ENCODE results near the gene RANGRF.

RANGRF gene

GRCh38 chr17:8285270-8286181 lies 2.9 kb upstream of the RANGRF start:
- peaks cover 40% of the 10 kb centered on the region for H3K4me1 Mint-ChIP-seq (ENCODE audit: low read depth)
- intact Hi-C loops (cut with micrococcal nuclease): no loop called here
- no peaks in the 10 kb centered on the region for H3K9me3 Mint-ChIP-seq
- no peaks in the 10 kb centered on the region for H3K27me3 Mint-ChIP-seq
- no peak overlapping the region for H3K27ac Mint-ChIP-seq
- no peak overlapping the region for H3K4me3 Mint-ChIP-seq
- H3K36me3 Mint-ChIP-seq (ENCODE audit: low read depth): peaks cover 24% of the 10 kb centered on the region

GRCh38 chr17:8287651-8288335 lies 677 bp upstream of the RANGRF start:
- intact Hi-C loops (cut with micrococcal nuclease): loop anchor here (2.0 kb wide), 1 partner anchor 39 kb away; the partner anchor contains the start of genes CTC1 and PFAS
- Mint-ChIP-seq H3K27me3 (no peaks in the 10 kb centered on the region), H3K4me3 (peak overlapping the region; percentile 92), H3K36me3 (ENCODE audit: low read depth) (peaks cover 30% of the 10 kb centered on the region), H3K4me1 (ENCODE audit: low read depth) (peaks cover 63% of the 10 kb centered on the region), H3K9me3 (no peaks in the 10 kb centered on the region), H3K27ac (peak overlapping the region; percentile 95)

- Mint-ChIP-seq H3K36me3 (ENCODE audit: low read depth) (peaks cover 30% of the 10 kb centered on the region), H3K27me3 (no peaks in the 10 kb centered on the region), H3K4me1 (ENCODE audit: low read depth) (peaks cover 75% of the 10 kb centered on the region), H3K4me3 (peak overlapping the region; percentile 92), H3K27ac (peak overlapping the region; percentile 95), H3K9me3 (no peaks in the 10 kb centered on the region)
- intact Hi-C loops (cut with micrococcal nuclease): loop anchor here (2.0 kb wide), 1 partner anchor 40 kb away; the partner anchor contains the start of genes CTC1 and PFAS
Observed at GRCh38 chr17:8289103-8289397, 580 bp downstream of the RANGRF start.

- Mint-ChIP-seq H3K4me3 (no peak overlapping the region), H3K36me3 (ENCODE audit: low read depth) (peaks cover 35% of the 10 kb centered on the region), H3K4me1 (ENCODE audit: low read depth) (peaks cover 85% of the 10 kb centered on the region), H3K27me3 (no peaks in the 10 kb centered on the region), H3K27ac (no peak overlapping the region), H3K9me3 (no peaks in the 10 kb centered on the region)
- intact Hi-C loops (cut with micrococcal nuclease): no loop called here
Observed at GRCh38 chr17:8290043-8290442, 1.6 kb downstream of the RANGRF start.

GRCh38 chr17:8292639-8293395 lies 4.3 kb downstream of the RANGRF start:
- H3K27me3 Mint-ChIP-seq: no peaks in the 10 kb centered on the region
- intact Hi-C loops (cut with micrococcal nuclease): no loop called here
- H3K27ac Mint-ChIP-seq: peak overlapping the region; percentile 82
- H3K4me1 Mint-ChIP-seq (ENCODE audit: low read depth): peaks cover 78% of the 10 kb centered on the region
- H3K36me3 Mint-ChIP-seq (ENCODE audit: low read depth): peaks cover 42% of the 10 kb centered on the region
- H3K9me3 Mint-ChIP-seq: no peaks in the 10 kb centered on the region
- H3K4me3 Mint-ChIP-seq: peak overlapping the region; percentile 55

- Mint-ChIP-seq H3K4me3 (peak overlapping the region; percentile 88), H3K9me3 (no peaks in the 10 kb centered on the region), H3K4me1 (ENCODE audit: low read depth) (peaks cover 71% of the 10 kb centered on the region), H3K36me3 (ENCODE audit: low read depth) (peaks cover 28% of the 10 kb centered on the region), H3K27me3 (no peaks in the 10 kb centered on the region), H3K27ac (peak overlapping the region; percentile 90)
- intact Hi-C loops (cut with micrococcal nuclease): no loop called here
Observed at GRCh38 chr17:8294361-8294760, 5.9 kb downstream of the RANGRF start.

- Mint-ChIP-seq H3K27me3 (no peaks in the 10 kb centered on the region), H3K4me3 (peak overlapping the region; percentile 88), H3K27ac (peak overlapping the region; percentile 90), H3K4me1 (ENCODE audit: low read depth) (peaks cover 66% of the 10 kb centered on the region), H3K9me3 (no peaks in the 10 kb centered on the region), H3K36me3 (ENCODE audit: low read depth) (peaks cover 24% of the 10 kb centered on the region)
- intact Hi-C loops (cut with micrococcal nuclease): loop anchor here (1.0 kb wide), 1 partner anchor 72 kb away; no protein-coding TSS in a partner anchor
Observed at GRCh38 chr17:8294814-8295316, 6.4 kb downstream of the RANGRF start.

GRCh38 chr17:8300226-8300625 lies 11.8 kb downstream of the RANGRF start:
- Mint-ChIP-seq H3K36me3 (ENCODE audit: low read depth) (peaks cover 5% of the 10 kb centered on the region), H3K4me1 (ENCODE audit: low read depth) (peaks cover 21% of the 10 kb centered on the region), H3K27me3 (peaks cover 2% of the 10 kb centered on the region), H3K4me3 (no peak overlapping the region), H3K27ac (no peak overlapping the region), H3K9me3 (no peaks in the 10 kb centered on the region)
- intact Hi-C loops (cut with micrococcal nuclease): loop anchor here (5.0 kb wide), 1 partner anchor 113 kb away; no protein-coding TSS in a partner anchor

GRCh38 chr17:8300627-8301242 lies 12.3 kb downstream of the RANGRF start:
- Mint-ChIP-seq H3K4me3 (no peak overlapping the region), H3K27ac (no peak overlapping the region), H3K36me3 (ENCODE audit: low read depth) (no peaks in the 10 kb centered on the region), H3K4me1 (ENCODE audit: low read depth) (peaks cover 17% of the 10 kb centered on the region), H3K9me3 (no peaks in the 10 kb centered on the region), H3K27me3 (peaks cover 2% of the 10 kb centered on the region)
- intact Hi-C loops (cut with micrococcal nuclease): loop anchor here (5.0 kb wide), 1 partner anchor 113 kb away; no protein-coding TSS in a partner anchor

- Mint-ChIP-seq H3K27me3 (peaks cover 36% of the 10 kb centered on the region), H3K27ac (no peak overlapping the region), H3K4me1 (ENCODE audit: low read depth) (peaks cover 29% of the 10 kb centered on the region), H3K36me3 (ENCODE audit: low read depth) (no peaks in the 10 kb centered on the region), H3K4me3 (no peak overlapping the region), H3K9me3 (no peaks in the 10 kb centered on the region)
- intact Hi-C loops (cut with micrococcal nuclease): no loop called here
Observed at GRCh38 chr17:8310601-8311123, 22.2 kb downstream of the RANGRF start.

- Mint-ChIP-seq H3K4me1 (ENCODE audit: low read depth) (peaks cover 29% of the 10 kb centered on the region), H3K36me3 (ENCODE audit: low read depth) (no peaks in the 10 kb centered on the region), H3K27me3 (peaks cover 40% of the 10 kb centered on the region), H3K4me3 (no peak overlapping the region), H3K27ac (no peak overlapping the region), H3K9me3 (no peaks in the 10 kb centered on the region)
- intact Hi-C loops (cut with micrococcal nuclease): no loop called here
Observed at GRCh38 chr17:8311131-8311790, 22.8 kb downstream of the RANGRF start.

- intact Hi-C loops (cut with micrococcal nuclease): no loop called here
- Mint-ChIP-seq H3K36me3 (ENCODE audit: low read depth) (no peaks in the 10 kb centered on the region), H3K4me1 (ENCODE audit: low read depth) (peaks cover 29% of the 10 kb centered on the region), H3K4me3 (no peak overlapping the region), H3K27ac (no peak overlapping the region), H3K9me3 (no peaks in the 10 kb centered on the region), H3K27me3 (peaks cover 40% of the 10 kb centered on the region)
Observed at GRCh38 chr17:8312251-8312650, 23.8 kb downstream of the RANGRF start.

All from dendritic cell treated with granulocyte-macrophage colony-stimulating factor and Interleukin-4, amounts not matched to agents 40 ng/mL and 50 ng/mL, for 4 days (primary cell).